HG03097 (cell line): ENCODE results near the gene CCDC142.
"Not testable (repeated sequence)": the region's sequence is repeated elsewhere in the genome, so short reads cannot be mapped to it uniquely, and the experiment has no call there.

ENCODE experiments used
- ATAC-seq: cut with Tn5 transposase; IDR thresholded peaks from one replicate; pipeline ENCODE4 v1.9.1; 2021; ENCODE audit not compliant: unreplicated experiment, low FRiP score

CCDC142 gene

DNA sequence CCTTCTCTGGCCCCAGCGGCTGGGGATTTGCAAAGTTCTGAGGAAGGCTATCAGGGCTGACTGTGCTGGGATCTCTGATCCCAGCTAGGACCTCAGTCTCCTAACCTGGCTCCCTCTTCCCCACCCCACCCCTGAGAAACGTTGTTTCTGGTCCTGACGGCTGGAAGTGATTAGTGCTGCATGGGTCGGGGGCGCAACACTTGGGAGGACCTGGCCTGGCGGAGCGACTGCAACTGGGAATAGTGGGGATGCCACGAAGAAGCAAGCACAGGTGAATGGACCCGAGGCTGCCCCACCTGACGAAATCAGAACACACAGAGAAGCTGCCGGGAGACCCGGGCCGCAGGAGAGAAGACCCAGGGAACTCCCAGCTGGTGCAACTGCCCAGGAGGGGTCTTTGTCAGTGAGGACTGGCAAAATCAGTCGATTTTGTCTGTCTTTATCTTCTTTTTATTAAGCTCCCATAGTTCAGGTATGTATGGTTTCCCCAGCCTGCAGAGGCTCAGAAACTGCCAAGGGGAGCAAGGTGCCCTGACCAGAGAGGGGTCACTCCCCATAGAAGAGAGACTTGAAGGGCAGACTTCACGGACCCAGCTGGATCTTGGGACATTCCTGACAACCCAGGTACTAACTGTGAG lies 17.3 kb upstream of the CCDC142 start:
- no peak for ATAC-seq

DNA sequence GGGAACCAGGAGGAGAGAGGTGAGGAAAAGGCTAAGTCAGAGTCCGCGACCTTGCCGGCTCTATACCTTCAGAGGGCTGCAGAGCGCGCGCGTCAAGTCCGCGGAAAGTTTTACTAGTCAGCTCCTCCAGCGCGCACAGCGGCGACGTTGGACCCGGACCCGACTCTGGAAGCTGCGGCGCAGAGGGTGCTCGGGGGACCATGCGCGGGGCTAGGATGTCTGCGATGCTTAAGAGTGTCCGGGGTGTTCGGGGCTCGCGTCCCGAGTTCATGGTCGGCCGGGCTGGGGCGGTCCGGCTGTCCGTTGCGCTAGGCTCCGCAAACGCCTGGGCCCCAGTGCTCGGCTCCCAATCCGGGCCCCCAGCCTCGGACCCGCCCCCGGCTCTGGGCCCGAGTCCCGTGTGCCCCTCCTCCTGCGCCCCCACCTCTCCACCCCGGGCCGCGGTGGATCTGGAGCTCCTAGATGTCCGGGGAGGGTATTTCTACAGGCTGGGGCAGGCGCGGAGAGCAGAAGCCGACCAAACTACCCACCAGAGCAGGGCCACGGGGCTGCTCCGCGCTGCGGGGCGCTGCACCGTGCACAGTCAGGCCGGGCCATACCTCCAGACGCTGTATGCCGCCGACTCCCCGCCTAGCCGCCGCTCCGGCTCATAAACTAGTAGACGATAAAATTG lies 16.6 kb upstream of the CCDC142 start, which contains the start of gene LBX2:
TSS of gene LBX2 (minus strand) at position 337 of the 673 bp plus-strand sequence. CDS start at position 271, 66 bp downstream.
- no peak for ATAC-seq

GRCh38 chr2:74498500-74499266 lies 15.9 kb upstream of the CCDC142 start:
- ATAC-seq: no peak

GRCh38 chr2:74497777-74498499 lies 15.1 kb upstream of the CCDC142 start:
- no peak for ATAC-seq

- no peak for ATAC-seq
Measured at GRCh38 chr2:74496997-74497776, 14.4 kb upstream of the CCDC142 start.

DNA sequence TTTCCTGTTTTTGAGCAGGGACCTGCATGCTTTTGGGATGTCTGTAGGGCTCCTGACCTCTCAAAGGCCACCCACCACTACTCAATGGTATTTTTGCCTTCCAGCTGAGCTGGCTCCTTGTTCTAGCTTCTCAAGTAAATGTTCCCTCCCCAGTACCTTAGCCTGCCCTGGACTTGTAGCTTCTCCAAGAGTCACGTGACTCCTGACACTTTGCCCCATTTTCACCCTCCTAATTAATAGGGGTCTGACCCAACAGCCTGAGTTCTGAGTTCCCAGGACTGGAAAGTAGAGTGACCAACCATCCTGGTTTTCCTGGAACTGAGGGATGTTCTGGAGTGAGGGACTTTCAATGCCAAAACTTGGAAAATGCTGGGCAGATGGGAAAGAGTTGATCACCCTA lies 12.6 kb upstream of the CCDC142 start:
- no peak for ATAC-seq

GRCh38 chr2:74493546-74493945 lies 10.7 kb upstream of the CCDC142 start:
- no peak for ATAC-seq

DNA sequence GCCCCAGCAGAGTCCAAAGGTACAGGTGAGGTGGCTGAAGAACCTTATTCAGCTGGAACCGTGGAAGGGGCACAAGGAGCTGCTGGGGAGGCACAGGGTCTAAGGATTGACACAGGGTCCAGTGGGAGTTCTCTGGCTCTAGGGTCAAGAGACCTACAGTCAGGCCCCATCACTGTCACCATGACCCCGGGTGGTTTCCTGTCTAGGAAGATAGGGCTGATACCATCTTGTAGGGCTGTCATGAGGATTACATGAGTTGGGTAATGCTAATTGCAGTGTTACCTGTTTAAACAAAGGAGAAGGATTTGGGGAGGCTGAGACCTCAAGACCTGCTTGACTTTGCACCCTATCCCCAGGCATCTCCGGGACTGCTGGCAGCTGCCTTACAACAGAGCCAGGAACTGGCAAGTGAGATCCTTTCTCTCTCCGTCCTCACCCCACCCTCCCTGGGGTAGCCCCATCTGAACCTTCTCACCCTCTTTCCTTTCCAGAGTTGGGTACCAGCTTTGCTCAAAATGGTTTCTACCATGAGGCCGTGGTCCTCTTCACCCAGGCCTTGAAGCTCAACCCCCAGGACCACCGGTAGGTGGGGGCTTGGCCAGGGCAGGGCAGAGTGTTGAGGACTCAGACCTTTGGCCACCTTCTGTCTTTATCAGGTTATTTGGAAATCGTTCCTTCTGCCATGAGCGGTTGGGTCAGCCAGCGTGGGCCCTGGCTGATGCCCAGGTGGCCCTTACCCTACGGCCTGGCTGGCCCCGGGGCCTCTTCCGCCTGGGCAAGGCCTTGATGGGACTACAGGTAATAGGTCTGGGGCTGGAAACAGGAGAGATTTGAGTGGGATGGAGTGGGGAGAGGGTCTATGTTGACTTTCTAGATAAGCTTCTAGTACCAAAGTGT lies 9.1 kb upstream of the CCDC142 start:
- ATAC-seq: no peak

- no peak for ATAC-seq
Measured at GRCh38 chr2:74489906-74490305, 7.1 kb upstream of the CCDC142 start.

DNA sequence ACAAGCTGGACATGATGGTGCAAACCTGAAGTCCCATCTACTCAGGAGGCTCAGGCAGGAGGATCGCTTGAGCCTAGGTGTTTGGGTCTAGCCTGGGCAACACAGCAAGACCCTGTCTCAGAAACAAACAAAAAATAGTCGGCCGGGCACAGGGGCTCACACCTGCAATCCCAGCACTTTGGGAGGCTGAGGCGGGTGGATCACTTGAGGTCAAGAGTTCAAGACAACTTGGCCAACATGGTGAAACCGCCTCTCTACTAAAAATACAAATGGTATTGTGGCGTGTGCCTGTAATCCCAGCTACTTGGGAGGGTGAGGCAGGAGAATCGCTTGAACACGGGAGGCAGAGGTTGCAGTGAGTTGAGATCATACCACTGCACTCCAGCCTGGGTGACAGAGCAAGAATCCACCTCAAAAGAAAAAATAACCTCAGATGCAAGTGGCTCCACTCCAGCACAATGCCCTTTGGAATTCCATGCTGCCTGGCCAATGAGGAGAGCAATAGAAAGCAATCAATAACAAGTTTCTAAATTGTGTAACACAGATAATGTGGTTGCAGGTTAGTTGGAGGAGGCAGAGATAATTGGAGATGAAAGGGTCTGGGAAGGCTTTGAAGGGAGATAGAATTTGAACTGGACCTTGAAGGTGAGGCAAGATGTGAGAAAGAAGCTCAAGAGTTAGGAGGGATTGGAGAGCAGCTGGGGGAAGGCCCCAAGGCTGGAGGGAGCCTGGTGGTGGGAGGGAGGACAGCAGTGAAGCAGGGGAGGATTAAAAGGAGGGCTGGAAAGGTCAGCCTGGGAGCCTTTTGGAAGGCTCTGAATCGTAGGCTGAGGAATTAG lies 6.1 kb upstream of the CCDC142 start:
- ATAC-seq: no peak

DNA sequence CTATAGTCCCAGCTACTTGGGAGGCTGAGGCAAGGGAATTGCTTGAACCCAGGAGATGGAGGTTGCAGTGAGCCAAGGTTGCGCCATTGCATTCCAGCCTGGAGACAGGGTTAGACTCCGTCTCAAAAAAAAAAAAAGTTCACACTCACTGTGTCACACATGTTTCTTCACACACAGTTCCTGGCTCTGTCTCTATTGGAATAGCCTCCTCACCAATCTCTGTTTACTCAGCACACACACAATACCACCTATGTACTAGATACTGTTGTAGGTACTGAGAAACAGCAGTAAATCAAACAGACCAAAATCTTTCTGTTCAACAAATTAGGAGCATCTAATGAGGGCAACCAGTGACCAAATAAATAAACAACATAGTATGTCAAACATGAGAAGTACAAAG lies 3.3 kb upstream of the CCDC142 start:
- no peak for ATAC-seq

- ATAC-seq: not testable (repeated sequence)
Measured at GRCh38 chr2:74483675-74484164, 922 bp upstream of the CCDC142 start.

- peak; percentile 43 for ATAC-seq
Measured at GRCh38 chr2:74481961-74482800, 617 bp downstream of the CCDC142 start.

GRCh38 chr2:74481431-74481830 lies 1.4 kb downstream of the CCDC142 start:
- ATAC-seq: no peak

DNA sequence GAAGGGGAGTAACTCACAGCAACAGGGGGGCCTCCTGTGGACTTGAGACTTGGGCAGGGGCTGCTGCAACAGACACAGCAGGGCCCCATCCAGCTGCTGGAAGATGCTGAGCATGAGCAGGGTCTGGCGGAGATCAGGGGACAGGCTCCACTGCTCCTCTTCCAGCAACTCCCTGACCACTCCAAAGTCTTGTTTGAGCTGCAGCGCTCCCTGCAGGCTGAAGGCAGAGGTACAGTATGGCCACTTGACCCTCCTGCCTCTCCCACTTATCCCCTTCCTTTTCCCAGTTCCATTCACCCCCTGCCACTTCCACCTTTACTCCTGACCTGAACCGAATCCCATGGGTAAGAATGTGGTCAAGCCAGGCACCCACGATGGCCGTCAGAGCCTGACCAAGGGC lies 7.9 kb downstream of the CCDC142 start:
- ATAC-seq: no peak

GRCh38 chr2:74474481-74474880 lies 8.3 kb downstream of the CCDC142 start:
- ATAC-seq: no peak

- peak; percentile 8 for ATAC-seq
Measured at GRCh38 chr2:74472945-74473258, 9.9 kb downstream of the CCDC142 start.
